Activated naive CD4-positive, alpha-beta T cell treated with anti-CD3 and anti-CD28 coated beads, Interleukin-2, amount 10 ng/mL, durations not matched to agents 7 days and 5 days (primary cell): ENCODE measurements around the gene KRT75.
"Not testable (repeated sequence)": the region's sequence is repeated elsewhere in the genome, so short reads cannot be mapped to it uniquely, and the experiment has no call there.

Source experiments
- CTCF ChIA-PET: fragments of 350-600 bp; sonication (Branson Sonifier 250); formaldehyde crosslinking; loops from one replicate; lab custom pipeline; 2021; ENCODE audit warnings: antibody characterized with exemption; lab: Charles Lee
- DNase-seq: peaks from one replicate; pipeline ENCODE4 v3.0.0-alpha.2; 2020
- H3K27ac Mint-ChIP-seq: one replicate; pipeline ENCODE4 v1.8.0; 2021; ENCODE audit warnings: mild to moderate bottlenecking, moderate library complexity, mixed read lengths
- H3K27me3 Mint-ChIP-seq: one replicate; pipeline ENCODE4 v1.8.0; 2021; ENCODE audit warnings: mild to moderate bottlenecking, mixed read lengths
- H3K36me3 Mint-ChIP-seq: one replicate; pipeline ENCODE4 v1.8.0; 2021; ENCODE audit warnings: mixed read lengths
- H3K4me1 Mint-ChIP-seq: one replicate; pipeline ENCODE4 v1.8.0; 2021; ENCODE audit warnings: mixed read lengths
- H3K4me3 Mint-ChIP-seq: one replicate; pipeline ENCODE4 v1.8.0; 2021; ENCODE audit warnings: mild to moderate bottlenecking, moderate library complexity, mixed read lengths
- H3K9me3 Mint-ChIP-seq: one replicate; pipeline ENCODE4 v1.8.0; 2021; ENCODE audit warnings: mixed read lengths

The KRT75 gene

DNA sequence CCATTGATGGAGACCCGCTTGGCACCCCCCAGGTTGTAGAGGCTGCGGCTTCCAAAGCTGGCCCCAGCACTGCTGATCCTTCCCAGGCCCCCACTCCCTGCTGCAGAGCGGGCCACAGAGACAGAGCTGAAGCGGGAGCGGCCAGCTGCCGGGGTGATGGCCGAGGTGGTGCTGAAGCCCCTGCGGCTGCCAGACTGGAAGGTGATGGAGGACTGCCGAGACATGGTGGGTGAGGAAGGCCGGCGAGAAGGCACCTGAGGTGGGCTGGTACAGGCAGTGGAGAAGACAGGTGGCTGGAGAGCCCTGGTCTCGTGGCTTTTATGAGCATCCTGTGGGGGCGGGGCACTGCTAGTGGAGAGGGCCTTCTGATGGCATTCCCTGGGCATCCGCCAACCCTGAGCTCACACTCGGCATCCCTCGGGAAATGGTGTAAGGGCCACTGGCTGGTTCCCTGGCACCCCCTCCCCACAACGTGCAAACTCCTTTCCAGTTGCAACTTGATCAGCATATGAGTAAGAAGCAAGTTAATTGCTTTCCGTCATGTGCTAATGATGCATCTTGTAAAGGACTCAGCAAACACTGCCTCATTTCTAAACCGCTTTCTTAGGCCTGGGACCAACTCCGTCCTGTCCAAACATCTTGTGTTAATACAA is at the start of gene KRT75:
Gene KRT75, minus strand, starts transcription at position 291 of the 653 bp plus-strand sequence. Its CDS starts 67 bp downstream, at position 224.
- H3K4me1 Mint-ChIP-seq, result no peaks in the 10 kb centered on the region
- no peaks in the 10 kb centered on the region for H3K9me3 Mint-ChIP-seq
- no peak within 1 kb of the TSS for H3K27ac Mint-ChIP-seq
- no peaks in the 10 kb centered on the region for H3K36me3 Mint-ChIP-seq
- CTCF ChIA-PET, result interaction anchor here (0.6 kb wide), 1 partner anchor 81 kb away, joined by 3 read pairs; no protein-coding TSS in a partner anchor
- no peak for DNase-seq
- H3K27me3 Mint-ChIP-seq, result peaks cover 30% of the 10 kb centered on the region
- H3K4me3 Mint-ChIP-seq, result no peak within 1 kb of the TSS

DNA sequence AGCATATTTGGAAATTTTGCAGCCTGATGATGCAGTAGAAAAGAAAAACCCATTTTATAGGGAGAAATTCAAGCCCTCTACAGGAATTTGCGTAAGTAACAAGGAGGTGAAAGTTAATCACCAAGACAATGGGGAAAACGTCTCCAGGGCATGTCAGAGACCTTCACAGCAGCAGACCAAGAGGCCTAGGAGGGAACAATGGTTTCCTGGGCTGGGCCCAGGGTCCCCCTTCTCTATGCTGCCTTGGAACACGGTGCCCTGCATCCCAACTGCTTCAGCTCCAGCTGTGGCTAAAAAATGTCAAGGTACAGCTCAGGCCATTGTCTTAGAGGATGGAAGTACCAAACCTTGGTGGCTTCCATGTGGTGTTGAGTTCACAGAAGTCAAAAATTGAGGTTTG is 45.9 kb upstream of the KRT75 start:
- CTCF ChIA-PET, result no interaction called here
- H3K9me3 Mint-ChIP-seq, result peaks cover 4% of the 10 kb centered on the region
- H3K36me3 Mint-ChIP-seq, result no peaks in the 10 kb centered on the region
- no peak overlapping the region for H3K27ac Mint-ChIP-seq
- no peak overlapping the region for H3K4me3 Mint-ChIP-seq
- no peak for DNase-seq
- H3K27me3 Mint-ChIP-seq, result peaks cover 35% of the 10 kb centered on the region
- no peaks in the 10 kb centered on the region for H3K4me1 Mint-ChIP-seq

DNA sequence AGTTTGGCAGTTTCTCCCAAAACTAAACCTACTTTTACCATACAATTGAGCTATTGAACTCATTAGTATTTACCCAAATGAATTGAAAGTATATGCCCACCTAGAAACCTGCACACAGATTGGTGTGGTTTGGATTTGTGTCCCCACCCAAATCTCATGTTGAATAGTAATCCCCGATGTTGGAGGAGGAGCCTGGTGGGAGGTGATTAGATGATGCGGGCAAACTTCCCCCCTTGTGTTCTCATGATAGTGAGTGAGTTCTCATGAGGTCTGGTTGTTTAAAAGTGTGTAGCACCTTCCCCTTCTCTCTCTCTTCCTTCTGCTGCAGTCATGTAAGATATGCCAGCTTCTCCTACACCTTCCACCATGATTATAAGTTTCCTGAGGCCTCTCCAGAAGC is 43.5 kb upstream of the KRT75 start:
- no peak for DNase-seq
- CTCF ChIA-PET, result no interaction called here

DNA sequence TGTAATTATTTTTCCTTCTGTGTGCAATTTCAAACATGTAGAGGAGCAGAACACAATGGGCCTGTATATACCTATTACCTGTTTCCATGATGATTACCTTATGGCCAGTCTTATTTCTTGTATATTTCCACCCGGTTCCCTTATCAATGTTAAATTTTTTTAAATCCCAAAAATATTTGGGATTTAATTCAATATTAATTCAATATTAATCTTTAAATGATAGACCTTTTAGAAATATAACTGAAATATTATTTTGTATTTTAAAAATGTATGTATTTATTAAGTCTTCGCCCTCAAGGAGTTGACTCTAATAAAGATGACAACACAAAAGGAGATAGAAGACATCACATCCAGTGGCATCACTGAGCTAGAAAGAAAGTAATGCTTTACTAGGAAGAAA is 40.0 kb upstream of the KRT75 start:
- Mint-ChIP-seq H3K4me3 (no peak overlapping the region), H3K36me3 (no peaks in the 10 kb centered on the region), H3K4me1 (no peaks in the 10 kb centered on the region), H3K9me3 (no peaks in the 10 kb centered on the region), H3K27ac (no peak overlapping the region), H3K27me3 (peaks cover 14% of the 10 kb centered on the region)
- CTCF ChIA-PET, result no interaction called here
- DNase-seq, result no peak

More for the DNA sequence above, 43.5 kb upstream of the KRT75 start:
- H3K27ac Mint-ChIP-seq, result no peak overlapping the region
- no peaks in the 10 kb centered on the region for H3K36me3 Mint-ChIP-seq
- H3K4me3 Mint-ChIP-seq, result no peak overlapping the region
- H3K4me1 Mint-ChIP-seq, result no peaks in the 10 kb centered on the region
- H3K9me3 Mint-ChIP-seq, result no peaks in the 10 kb centered on the region
- H3K27me3 Mint-ChIP-seq, result peaks cover 25% of the 10 kb centered on the region

DNA sequence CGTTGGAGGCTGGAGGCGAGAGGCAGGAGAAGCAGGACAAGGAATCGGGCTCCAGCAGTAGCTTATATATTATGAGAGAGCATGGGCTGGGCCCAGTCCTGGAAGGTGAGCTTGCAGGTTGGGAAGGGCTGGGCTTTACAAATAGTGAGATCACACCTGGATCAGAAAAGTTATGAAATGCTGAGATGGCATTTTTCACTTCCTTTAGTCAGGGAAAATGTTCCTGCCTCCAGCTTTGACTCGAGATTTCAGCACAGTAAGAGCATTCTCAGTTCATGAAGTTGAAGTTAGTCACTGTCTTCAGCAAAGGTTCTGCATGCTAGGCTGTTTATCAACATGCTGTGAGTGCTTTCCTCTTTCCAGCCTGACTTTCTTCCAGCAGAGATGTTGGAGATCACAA is 39.6 kb upstream of the KRT75 start, which contains the start of gene KRT6C:
Gene KRT6C, minus strand, starts transcription at position 38 of the 400 bp plus-strand sequence. CDS start 68 bp downstream, outside the sequence.
- H3K27me3 Mint-ChIP-seq, result peaks cover 16% of the 10 kb centered on the region
- no peak for DNase-seq
- CTCF ChIA-PET, result no interaction called here
- no peaks in the 10 kb centered on the region for H3K36me3 Mint-ChIP-seq
- no peaks in the 10 kb centered on the region for H3K9me3 Mint-ChIP-seq
- H3K4me3 Mint-ChIP-seq, result no peak within 1 kb of the TSS
- H3K27ac Mint-ChIP-seq, result no peak within 1 kb of the TSS
- H3K4me1 Mint-ChIP-seq, result no peaks in the 10 kb centered on the region

DNA sequence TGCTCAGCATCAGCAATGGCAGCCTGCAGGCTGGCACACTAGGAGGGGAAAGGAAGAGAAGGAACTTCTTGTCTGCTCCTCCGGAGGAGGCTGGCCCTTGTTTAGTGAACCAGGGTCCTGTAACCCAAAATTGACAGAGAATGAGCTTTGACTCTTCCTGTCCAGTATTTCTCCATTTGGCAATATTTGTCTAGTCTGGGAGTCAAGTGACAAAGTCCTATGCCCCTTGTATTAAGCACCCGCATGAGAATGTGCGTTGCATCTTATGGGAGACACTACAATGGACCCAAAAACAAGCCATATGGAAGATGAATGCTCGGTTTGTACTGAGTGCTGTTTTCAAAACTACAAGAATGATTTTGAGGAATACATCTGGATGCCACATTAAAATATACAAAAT is 35.7 kb upstream of the KRT75 start:
- Mint-ChIP-seq H3K4me3 (no peak overlapping the region), H3K4me1 (no peaks in the 10 kb centered on the region), H3K27me3 (peaks cover 24% of the 10 kb centered on the region), H3K36me3 (no peaks in the 10 kb centered on the region), H3K27ac (no peak overlapping the region), H3K9me3 (no peaks in the 10 kb centered on the region)
- CTCF ChIA-PET, result interaction anchor here (0.6 kb wide), 1 partner anchor 414 kb away, joined by 3 read pairs; no protein-coding TSS in a partner anchor
- no peak for DNase-seq

DNA sequence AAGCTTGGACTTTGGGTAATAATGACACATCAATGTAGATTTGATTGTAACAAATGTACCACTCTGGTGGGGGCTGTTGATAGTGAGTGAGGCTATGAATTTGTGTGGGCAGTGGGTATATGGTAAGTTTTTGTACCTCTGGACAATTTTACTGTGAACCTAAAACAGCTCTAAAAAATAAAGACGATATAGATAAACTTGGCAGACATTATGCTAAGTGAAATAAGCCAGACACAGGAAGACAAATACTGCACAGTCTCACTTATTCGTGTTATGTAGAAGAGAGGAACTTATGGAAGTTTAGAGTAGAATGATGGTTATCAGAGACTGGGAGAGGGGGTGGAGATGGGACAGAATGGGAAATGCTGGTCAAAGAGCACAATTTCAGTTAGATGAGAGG is 30.7 kb upstream of the KRT75 start:
- Mint-ChIP-seq H3K27me3 (peaks cover 20% of the 10 kb centered on the region), H3K4me1 (no peaks in the 10 kb centered on the region), H3K36me3 (no peaks in the 10 kb centered on the region), H3K4me3 (no peak overlapping the region), H3K9me3 (no peaks in the 10 kb centered on the region), H3K27ac (no peak overlapping the region)
- no peak for DNase-seq
- CTCF ChIA-PET, result no interaction called here

DNA sequence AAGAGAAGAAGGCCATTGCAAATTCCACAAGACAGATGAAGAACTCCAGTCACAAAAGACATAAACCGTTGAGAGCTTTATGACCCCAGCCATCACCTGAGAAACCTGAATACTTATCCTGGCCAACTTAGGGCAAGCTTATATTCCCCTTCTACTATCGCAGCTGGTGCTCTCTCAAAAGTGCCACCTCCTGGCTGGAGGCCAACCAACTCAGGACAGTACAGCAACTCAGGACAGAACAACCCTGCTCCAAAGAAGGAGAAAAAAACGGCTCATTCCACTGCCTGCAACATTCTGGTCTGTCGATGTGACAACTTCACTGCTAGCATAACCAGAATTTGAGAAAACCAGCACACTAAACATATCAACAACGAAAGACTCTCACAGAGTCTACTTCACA is 27.5 kb upstream of the KRT75 start:
- CTCF ChIA-PET, result interaction anchor here (0.6 kb wide), 1 partner anchor 1340 kb away, joined by 3 read pairs; no protein-coding TSS in a partner anchor
- Mint-ChIP-seq H3K4me1 (no peaks in the 10 kb centered on the region), H3K36me3 (no peaks in the 10 kb centered on the region), H3K27me3 (peaks cover 13% of the 10 kb centered on the region), H3K27ac (no peak overlapping the region), H3K4me3 (no peak overlapping the region), H3K9me3 (no peaks in the 10 kb centered on the region)
- no peak for DNase-seq

DNA sequence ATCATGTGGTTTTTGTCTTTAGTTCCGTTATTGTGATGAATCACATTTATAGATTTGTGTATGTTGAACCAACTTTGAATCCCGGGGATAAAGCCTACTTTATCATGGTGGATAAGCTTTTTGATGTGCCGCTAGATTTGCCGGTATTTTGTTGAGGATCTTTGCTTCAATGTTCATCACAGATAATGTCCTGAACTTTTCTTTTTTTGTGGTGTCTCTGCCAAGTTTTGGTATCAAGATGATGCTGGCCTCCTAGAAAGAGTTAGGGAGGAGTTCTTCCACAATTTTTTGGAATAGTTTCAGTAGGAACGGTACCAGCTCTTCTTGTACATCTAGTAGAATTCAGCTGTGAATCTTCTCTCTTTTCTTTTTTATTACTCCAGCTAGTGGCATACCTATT is 24.7 kb upstream of the KRT75 start:
- Mint-ChIP-seq H3K36me3 (no peaks in the 10 kb centered on the region), H3K9me3 (no peaks in the 10 kb centered on the region), H3K4me3 (no peak overlapping the region), H3K27me3 (peaks cover 10% of the 10 kb centered on the region), H3K4me1 (no peaks in the 10 kb centered on the region), H3K27ac (no peak overlapping the region)
- DNase-seq, result no peak
- CTCF ChIA-PET, result no interaction called here

DNA sequence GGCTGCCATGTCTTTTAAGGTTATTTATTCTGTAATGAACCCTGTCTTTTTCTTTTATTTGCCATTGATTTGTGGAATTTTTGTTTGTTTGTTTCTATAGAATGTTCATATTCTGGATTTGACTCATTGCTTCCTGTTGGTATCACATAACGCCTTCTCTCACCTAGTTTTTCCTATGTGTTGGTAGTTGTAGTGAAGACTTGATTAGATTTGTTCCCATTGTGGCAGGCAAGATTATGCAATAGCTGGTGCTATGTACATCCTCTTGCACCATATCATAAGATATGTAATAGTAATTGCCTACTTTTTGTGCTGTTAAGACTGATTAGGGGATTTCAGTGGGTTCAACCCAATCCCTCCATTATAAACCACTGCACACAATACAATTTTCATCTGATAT is 21.6 kb upstream of the KRT75 start:
- no peak for DNase-seq
- Mint-ChIP-seq H3K27ac (no peak overlapping the region), H3K36me3 (no peaks in the 10 kb centered on the region), H3K9me3 (no peaks in the 10 kb centered on the region), H3K4me1 (no peaks in the 10 kb centered on the region), H3K27me3 (peaks cover 14% of the 10 kb centered on the region), H3K4me3 (no peak overlapping the region)
- CTCF ChIA-PET, result no interaction called here

DNA sequence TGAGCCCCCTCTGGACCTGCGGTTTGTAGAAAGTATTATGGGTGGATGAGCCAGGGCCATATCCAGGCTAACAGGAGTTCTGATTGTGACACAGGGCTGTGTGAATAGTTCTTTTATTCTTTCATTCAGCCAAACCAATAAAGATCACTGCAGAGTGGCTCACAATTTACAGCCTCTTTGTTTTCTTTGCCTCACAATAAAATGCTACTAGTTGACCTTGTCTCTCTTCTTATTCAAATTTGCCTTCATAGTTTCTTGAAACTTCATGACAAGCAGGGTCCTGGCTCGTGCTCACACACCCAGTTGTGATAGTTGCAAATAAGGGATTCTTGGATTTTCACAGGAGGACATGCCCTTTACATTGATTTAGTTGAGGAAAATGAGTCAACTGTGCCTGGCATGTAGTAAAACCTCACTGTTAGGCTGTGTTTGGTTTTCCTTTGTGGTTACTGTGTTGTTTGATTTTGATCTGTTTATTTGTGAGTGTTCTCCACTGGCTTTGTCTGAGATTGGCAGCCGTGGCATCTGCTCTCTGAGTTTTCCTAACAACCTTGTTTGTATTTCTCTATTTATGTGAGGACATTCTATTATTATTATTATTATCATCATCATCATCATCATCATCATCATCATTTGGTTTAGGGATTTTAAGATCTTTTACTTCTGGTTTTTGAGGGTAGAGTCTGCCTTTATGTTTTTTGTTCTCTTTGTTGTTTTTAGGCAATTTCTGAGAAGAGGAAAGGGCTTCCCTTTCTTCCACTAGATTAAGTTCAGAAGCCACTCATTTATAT is 20.4 kb upstream of the KRT75 start:
- CTCF ChIA-PET, result no interaction called here

DNA sequence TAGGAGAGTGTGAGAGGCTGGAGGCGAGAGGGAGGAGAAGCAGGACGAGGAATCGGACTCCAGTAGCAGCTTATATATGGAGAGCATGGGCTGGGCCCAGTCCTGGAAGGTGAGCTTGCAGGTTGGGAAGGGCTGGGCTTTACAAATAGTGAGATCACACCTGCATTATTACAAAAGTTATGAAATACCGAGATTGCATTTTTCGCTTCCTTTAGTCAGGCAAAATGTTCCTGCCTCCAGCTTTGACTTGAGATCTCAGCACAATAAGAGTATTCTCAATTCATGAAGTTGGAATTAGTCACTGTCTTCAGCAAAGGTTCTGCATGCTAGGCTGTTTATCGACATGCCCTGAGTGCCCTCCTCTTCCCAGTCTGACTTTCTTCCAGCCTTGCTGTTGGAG is 17.9 kb upstream of the KRT75 start, which contains the start of gene KRT6B:
Gene KRT6B, minus strand, starts transcription at position 46 of the 400 bp plus-strand sequence. CDS start 68 bp downstream, outside the sequence.
- Mint-ChIP-seq H3K36me3 (no peaks in the 10 kb centered on the region), H3K27ac (no peak within 1 kb of the TSS), H3K9me3 (no peaks in the 10 kb centered on the region), H3K4me3 (no peak within 1 kb of the TSS), H3K27me3 (peaks cover 30% of the 10 kb centered on the region), H3K4me1 (no peaks in the 10 kb centered on the region)
- CTCF ChIA-PET, result no interaction called here
- no peak for DNase-seq

More for the DNA sequence above, 20.4 kb upstream of the KRT75 start:
- H3K9me3 Mint-ChIP-seq, result no peaks in the 10 kb centered on the region
- DNase-seq, result no peak
- peaks cover 22% of the 10 kb centered on the region for H3K27me3 Mint-ChIP-seq
- no peaks in the 10 kb centered on the region for H3K4me1 Mint-ChIP-seq
- no peaks in the 10 kb centered on the region for H3K36me3 Mint-ChIP-seq
- H3K4me3 Mint-ChIP-seq, result no peak overlapping the region
- no peak overlapping the region for H3K27ac Mint-ChIP-seq

DNA sequence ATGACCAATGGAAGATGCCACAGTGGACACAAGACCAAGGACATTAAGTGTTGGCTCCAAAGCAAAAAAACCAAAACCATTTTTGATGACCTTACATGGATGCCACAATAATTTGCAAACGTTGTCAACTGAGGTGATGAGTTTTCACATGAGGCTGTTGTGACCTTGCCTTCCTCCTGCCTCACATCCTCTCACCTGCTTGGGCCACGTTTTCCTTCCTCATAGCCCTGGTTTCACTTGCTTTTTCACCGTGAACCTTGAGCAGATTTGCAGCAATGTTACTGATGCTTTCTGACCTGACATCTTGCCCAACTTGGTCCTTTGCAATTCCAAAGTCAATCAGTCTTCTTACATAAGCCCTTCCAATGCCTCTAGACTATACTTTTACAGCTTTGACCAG is 14.1 kb upstream of the KRT75 start:
- H3K9me3 Mint-ChIP-seq, result no peaks in the 10 kb centered on the region

DNA sequence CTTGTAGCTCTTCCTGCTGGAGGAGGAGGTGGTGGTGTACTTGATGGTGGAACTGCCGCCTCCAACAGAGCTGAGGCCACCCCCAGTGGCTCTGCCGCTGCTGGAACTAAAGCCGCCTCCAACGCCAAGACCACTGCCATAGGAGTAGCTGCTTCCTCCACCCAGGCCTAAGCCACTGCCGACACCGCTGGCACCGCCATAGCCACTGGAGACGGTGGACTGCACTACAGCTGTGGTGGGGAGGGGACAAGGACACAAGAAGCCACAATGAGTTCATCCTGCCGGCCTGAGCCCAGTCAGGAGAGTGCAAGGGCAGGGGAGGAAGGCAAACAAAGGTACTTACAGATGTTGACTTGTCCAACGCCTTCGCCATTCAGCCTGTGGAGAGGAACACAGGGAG is 13.0 kb upstream of the KRT75 start:
- H3K27ac Mint-ChIP-seq, H3K9me3 Mint-ChIP-seq, DNase-seq, CTCF ChIA-PET, H3K36me3 Mint-ChIP-seq, H3K4me3 Mint-ChIP-seq, H3K4me1 Mint-ChIP-seq: not testable (repeated sequence)
- H3K27me3 Mint-ChIP-seq, result peaks cover 67% of the 10 kb centered on the region

More for the DNA sequence above, 14.1 kb upstream of the KRT75 start:
- no peaks in the 10 kb centered on the region for H3K4me1 Mint-ChIP-seq
- H3K27ac Mint-ChIP-seq, result no peak overlapping the region
- peaks cover 61% of the 10 kb centered on the region for H3K27me3 Mint-ChIP-seq
- CTCF ChIA-PET, result no interaction called here
- H3K4me3 Mint-ChIP-seq, result no peak overlapping the region
- no peaks in the 10 kb centered on the region for H3K36me3 Mint-ChIP-seq
- no peak for DNase-seq
